ENCODE measurements around the gene OTOGL. TPM values are rescaled to one million over a fixed set of nuclear protein-coding genes. Genes with fewer than 3 reads are reported as not detected.
"Not testable (repeated sequence)": the region's sequence is repeated elsewhere in the genome, so short reads cannot be mapped to it uniquely, and the experiment has no call there.

Gene OTOGL
- total RNA-seq, 3 donors from 2014 or later: 0.16 to 1.3 (median 0.59) TPM

- Histone ChIP-seq H3K4me3 (no peak overlapping the region), H3K27ac (no peak overlapping the region), H3K9me3 (no peaks in the 10 kb centered on the region), H3K27me3 (no peaks in the 10 kb centered on the region), H3K36me3 (no peaks in the 10 kb centered on the region), H3K4me1 (no peaks in the 10 kb centered on the region)
- DNase-seq (ENCODE audit: low spot score in 2 of 2): no peak
- intact Hi-C loops (cut with DNase I; ENCODE audit: low total_unique reads): no loop called here
- TF ChIP-seq POLR2AphosphoS5 (IDR thresholded peaks at IDR 0.05): no peak
Observed at GRCh38 chr12:80068173-80068572, 31.2 kb upstream of the OTOGL start.

GRCh38 chr12:80083892-80084614 lies 15.3 kb upstream of the OTOGL start:
- DNase-seq (ENCODE audit: low spot score in 2 of 2); H3K36me3 ChIP-seq; H3K27ac ChIP-seq; intact Hi-C loops (cut with DNase I; ENCODE audit: low total_unique reads); H3K27me3 ChIP-seq; H3K4me1 ChIP-seq; H3K4me3 ChIP-seq; H3K9me3 ChIP-seq: not testable (repeated sequence)

- DNase-seq (ENCODE audit: low spot score in 2 of 2): no peak
- Histone ChIP-seq H3K27me3 (no peaks in the 10 kb centered on the region), H3K4me1 (no peaks in the 10 kb centered on the region), H3K4me3 (no peak overlapping the region), H3K9me3 (peaks cover 0 to 2% of the 10 kb centered on the region in 2 donors), H3K27ac (no peak overlapping the region), H3K36me3 (no peaks in the 10 kb centered on the region)
- TF ChIP-seq POLR2AphosphoS5 (IDR thresholded peaks at IDR 0.05) (no peak), POLR2A (IDR thresholded peaks at IDR 0.05) (no peak), CTCF (IDR thresholded peaks at IDR 0.05) (no peak)
- intact Hi-C loops (cut with DNase I; ENCODE audit: low total_unique reads): no loop called here
Observed at GRCh38 chr12:80086025-80086424, 13.3 kb upstream of the OTOGL start.

GRCh38 chr12:80087486-80088213 lies 11.7 kb upstream of the OTOGL start:
- intact Hi-C loops (cut with DNase I; ENCODE audit: low total_unique reads): no loop called here
- TF ChIP-seq POLR2A (IDR thresholded peaks at IDR 0.05): no peak
- TF ChIP-seq CTCF (IDR thresholded peaks at IDR 0.05): no peak
- no peak for TF ChIP-seq POLR2AphosphoS5 (IDR thresholded peaks at IDR 0.05)
- H3K9me3 ChIP-seq: no peaks in the 10 kb centered on the region
- no peak overlapping the region for H3K4me3 ChIP-seq
- no peak for DNase-seq (ENCODE audit: low spot score in 2 of 2)
- no peaks in the 10 kb centered on the region for H3K4me1 ChIP-seq
- no peaks in the 10 kb centered on the region for H3K36me3 ChIP-seq
- no peak overlapping the region for H3K27ac ChIP-seq
- H3K27me3 ChIP-seq: no peaks in the 10 kb centered on the region

GRCh38 chr12:80100591-80100990 lies 1.3 kb downstream of the OTOGL start:
- Histone ChIP-seq H3K9me3 (no peaks in the 10 kb centered on the region), H3K36me3 (no peaks in the 10 kb centered on the region), H3K27ac (peak overlapping the region in 1 of 2 donors; percentile 48), H3K27me3 (no peaks in the 10 kb centered on the region), H3K4me1 (no peaks in the 10 kb centered on the region), H3K4me3 (no peak overlapping the region)
- TF ChIP-seq CTCF (IDR thresholded peaks at IDR 0.05) (no peak), POLR2AphosphoS5 (IDR thresholded peaks at IDR 0.05) (no peak), POLR2A (IDR thresholded peaks at IDR 0.05) (no peak)
- intact Hi-C loops (cut with DNase I; ENCODE audit: low total_unique reads): no loop called here
- no peak for DNase-seq (ENCODE audit: low spot score in 2 of 2)

GRCh38 chr12:80101126-80101525 lies 1.8 kb downstream of the OTOGL start:
- Histone ChIP-seq H3K4me3 (no peak overlapping the region), H3K27ac (peak overlapping the region; percentile 20 to 48), H3K9me3 (no peaks in the 10 kb centered on the region), H3K4me1 (no peaks in the 10 kb centered on the region), H3K27me3 (no peaks in the 10 kb centered on the region), H3K36me3 (no peaks in the 10 kb centered on the region)
- DNase-seq (ENCODE audit: low spot score in 2 of 2): no peak
- TF ChIP-seq CTCF (IDR thresholded peaks at IDR 0.05) (no peak), POLR2A (IDR thresholded peaks at IDR 0.05) (no peak), POLR2AphosphoS5 (IDR thresholded peaks at IDR 0.05) (no peak)
- intact Hi-C loops (cut with DNase I; ENCODE audit: low total_unique reads): no loop called here

Data from breast epithelium (tissue), 4 donors.